B cell (primary cell): ENCODE measurements around the gene GLT1D1. TPM values are rescaled to one million over a fixed set of nuclear protein-coding genes. Genes with fewer than 3 reads are reported as not detected.
A peak's percentile ranks its signal among the peaks of the same experiment; 100 is the strongest.

ENCODE experiments used
- ATAC-seq: fragments of 200-7000 bp; cut with Tn5 transposase; one replicate; pipeline ENCODE4 v1.10.0; 2021; ENCODE audit warnings: low read depth, mild to moderate bottlenecking, moderate number of reproducible peaks, moderate library complexity
- CTCF ChIA-PET: fragments of 350-600 bp; sonication (Branson Sonifier 250); formaldehyde crosslinking; loops from one replicate; lab custom pipeline; 2021; ENCODE audit warnings: antibody characterized with exemption, inconsistent platforms; lab: Charles Lee
- POLR2A ChIA-PET: fragments of 350-600 bp; sonication (Branson Sonifier 250); formaldehyde crosslinking; loops from one replicate; lab custom pipeline; 2021; ENCODE audit warnings: antibody characterized with exemption; lab: Charles Lee
- DNase-seq: peaks from one replicate; pipeline ENCODE4 v3.0.0; 2013
- H2AFZ ChIP-seq: 2 replicates; pipeline ENCODE4 v1.6.1; 2012; ENCODE audit warnings: mild to moderate bottlenecking, low read depth, low read length; ENCODE audit not compliant: insufficient read depth, poor library complexity, severe bottlenecking
- H3K27ac ChIP-seq, 2 donors: 1 replicate in 1 of 2; 2 replicates in 1 of 2; pipeline ENCODE4 v1.5.1; 2012 to 2013; ENCODE audit warnings: low read length in 2 of 2, mild to moderate bottlenecking in 2 of 2, moderate library complexity in 1 of 2
- H3K27me3 ChIP-seq, 4 experiments: fragments of 200-600 bp in 1 of 4; sonication (generic) in 1 of 4; replicated peaks in 1 of 4; 1 replicate in 2 of 4; 2 replicates in 2 of 4; pipeline versions ENCODE4 v1.6.1 to v1.7.0; 2013 to 2016; ENCODE audit warnings: low read length in 3 of 4, mild to moderate bottlenecking in 2 of 4, mixed read lengths in 1 of 4, moderate library complexity in 1 of 4; ENCODE audit not compliant: insufficient read depth in 4 of 4, control insufficient read depth in 3 of 4; ENCODE audit errors: control extremely low read depth in 1 of 4
- H3K36me3 ChIP-seq, 2 experiments: replicated peaks in 1 of 2; 1 replicate in 1 of 2; 2 replicates in 1 of 2; pipeline versions ENCODE4 v1.6.1 to v1.7.1; 2013; ENCODE audit warnings: low read length in 1 of 2; ENCODE audit not compliant: insufficient read depth in 2 of 2, control insufficient read depth in 1 of 2; ENCODE audit errors: control extremely low read depth in 1 of 2, extremely low read depth in 1 of 2
- H3K4me1 ChIP-seq, 2 donors: fragments of 200-600 bp in 1 of 2; sonication (generic) in 1 of 2; 1 replicate in 1 of 2; 2 replicates in 1 of 2; pipeline versions ENCODE4 v1.5.1 to v1.6.1; 2013 to 2017; ENCODE audit warnings: low read length in 2 of 2; ENCODE audit not compliant: control insufficient read depth in 2 of 2, insufficient read depth in 2 of 2
- H3K4me2 ChIP-seq: replicated peaks from 2 replicates; pipeline ENCODE3; 2012; ENCODE audit warnings: mild to moderate bottlenecking, low read depth, low read length; ENCODE audit not compliant: poor library complexity, severe bottlenecking
- H3K4me3 ChIP-seq, 5 experiments: fragments of 200-600 bp in 1 of 5; sonication (generic) in 1 of 5; 1 replicate in 3 of 5; 2 replicates in 2 of 5; pipeline versions ENCODE4 v1.5.1 to v1.7.0; 2011 to 2016; ENCODE audit warnings: low read length in 4 of 5, mild to moderate bottlenecking in 4 of 5, low read depth in 2 of 5, control low read depth in 1 of 5, moderate library complexity in 1 of 5; ENCODE audit not compliant: insufficient read depth in 1 of 5; ENCODE audit errors: control extremely low read depth in 1 of 5, extremely low read depth in 1 of 5
- H3K79me2 ChIP-seq: fragments of 200-600 bp; sonication (generic); one replicate; pipeline ENCODE4 v1.6.0; 2016; ENCODE audit warnings: low read length; ENCODE audit not compliant: control insufficient read depth, insufficient read depth
- H3K9ac ChIP-seq: fragments of 200-600 bp; sonication (generic); 2 replicates; pipeline ENCODE4 v1.6.1; 2017; ENCODE audit warnings: mild to moderate bottlenecking, low read length, moderate library complexity
- H3K9me3 ChIP-seq, 3 donors: one replicate each; pipeline versions ENCODE4 v1.6.1 to v1.7.1; 2013; ENCODE audit warnings: low read length in 2 of 3; ENCODE audit not compliant: control insufficient read depth in 2 of 3, insufficient read depth in 1 of 3; ENCODE audit errors: control extremely low read depth in 1 of 3
- H4K20me1 ChIP-seq: 2 replicates; pipeline ENCODE4 v1.6.0; 2012; ENCODE audit warnings: mild to moderate bottlenecking, low read length; ENCODE audit not compliant: insufficient read depth, control insufficient read depth, poor library complexity, severe bottlenecking
- H3K27ac Mint-ChIP-seq: one replicate; pipeline ENCODE4 v1.8.0; 2021; ENCODE audit warnings: mixed read lengths
- H3K27me3 Mint-ChIP-seq: one replicate; pipeline ENCODE4 v1.8.0; 2021; ENCODE audit warnings: mixed read lengths
- H3K4me1 Mint-ChIP-seq: one replicate; pipeline ENCODE4 v1.8.0; 2021; ENCODE audit warnings: mixed read lengths
- H3K4me3 Mint-ChIP-seq: one replicate; pipeline ENCODE4 v1.8.0; 2021; ENCODE audit warnings: mixed read lengths
- H3K9me3 Mint-ChIP-seq: one replicate; pipeline ENCODE4 v1.8.0; 2022; ENCODE audit warnings: mixed read lengths; ENCODE audit not compliant: insufficient read depth
- CTCF ChIP-seq: fragments of 200-600 bp; IDR thresholded peaks from one replicate; pipeline ENCODE4 v1.8.0; 2022; ENCODE audit warnings: antibody characterized with exemption, mild to moderate bottlenecking
- EZH2 ChIP-seq: IDR thresholded peaks from 2 replicates; pipeline ENCODE4 v1.6.1; 2012; ENCODE audit warnings: borderline replicate concordance, low read depth, mild to moderate bottlenecking, moderate library complexity, low read length; ENCODE audit not compliant: insufficient read depth, poor library complexity, severe bottlenecking
- WGBS: methylation state at CpG from one replicate; pipeline ENCODE4 v1.1.5; 2013; ENCODE audit warnings: missing lambda C conversion rate; ENCODE audit not compliant: insufficient coverage; 5-methylcytosine and 5-hydroxymethylcytosine counted together
- intact Hi-C: fragments of 100-400 bp; cut with micrococcal nuclease; formaldehyde crosslinking; loops from one replicate; pipeline ENCODE4 v1.10.0; 2022
- polyA plus RNA-seq: library from polyadenylated mRNA; depleted of rRNA; stranded (reverse); fragments of >200 nt; gene quantifications from 2 replicates; pipeline ENCODE4 v1.2.3, GENCODE V29; 2012
- total RNA-seq, 2 donors: library from RNA; stranded (reverse); fragments of 120-200 nt in 1 of 2; gene quantifications; 1 replicate in 1 of 2; 2 replicates in 1 of 2; pipeline versions ENCODE4 v1.2.3 to v1.2.4, GENCODE V29; 2013 to 2022

The GLT1D1 gene
- total and polyA plus RNA-seq, 2 donors (not counting 1 experiment from before 2014, with no cell fraction given): 0.22 to 0.49 TPM

- WGBS: 87% methylated on average over 5 of the region's 9 CpGs
- CTCF ChIA-PET: interaction anchor here (1.2 to 2.9 kb wide), 2 partner anchors 9 to 14 kb away, joined by 6 to 10 read pairs; no protein-coding TSS in a partner anchor
- no peak overlapping the region for H3K27ac Mint-ChIP-seq
- Histone ChIP-seq H3K9ac (no peak overlapping the region), H3K9me3 (peaks cover 0 to 4% (median 0%) of the 10 kb centered on the region in 3 donors), H3K27me3 (no peaks in the 10 kb centered on the region), H3K79me2 (peaks cover 93% of the 10 kb centered on the region), H3K36me3 (peaks cover 12 to 66% of the 10 kb centered on the region in 2 experiments), H3K4me2 (no peak overlapping the region), H3K27ac (no peak overlapping the region), H2AFZ (no peak overlapping the region), H4K20me1 (peaks cover 42% of the 10 kb centered on the region), H3K4me1 (peaks cover 39 to 44% of the 10 kb centered on the region in 2 donors), H3K4me3 (no peak overlapping the region)
- intact Hi-C loops: no loop called here
- TF ChIP-seq CTCF: no peak
- no peaks in the 10 kb centered on the region for H3K27me3 Mint-ChIP-seq
- DNase-seq (no peak), ATAC-seq (no peak)
- H3K9me3 Mint-ChIP-seq: no peaks in the 10 kb centered on the region
- peaks cover 49% of the 10 kb centered on the region for H3K4me1 Mint-ChIP-seq
- POLR2A ChIA-PET: no interaction called here
- no peak overlapping the region for H3K4me3 Mint-ChIP-seq
Measured at GRCh38 chr12:128806573-128806972, 46.7 kb upstream of the GLT1D1 start.

GRCh38 chr12:128807161-128807724 lies 46.0 kb upstream of the GLT1D1 start:
- ATAC-seq: no peak
- H3K27ac ChIP-seq: no peak overlapping the region
- peaks cover 48% of the 10 kb centered on the region for H3K4me1 Mint-ChIP-seq
- no peaks in the 10 kb centered on the region for H3K27me3 ChIP-seq
- H3K4me2 ChIP-seq: no peak overlapping the region
- H3K9ac ChIP-seq: no peak overlapping the region
- no peak overlapping the region for H2AFZ ChIP-seq
- TF ChIP-seq EZH2 (no peak), CTCF (no peak)
- H3K4me1 ChIP-seq: peaks cover 36 to 41% of the 10 kb centered on the region in 2 donors
- H3K9me3 ChIP-seq: peaks cover 0 to 4% (median 0%) of the 10 kb centered on the region in 3 donors
- intact Hi-C loops: no loop called here
- H3K79me2 ChIP-seq: peaks cover 93% of the 10 kb centered on the region
- DNase-seq: no peak
- WGBS: 93% methylated on average over 9 of the region's 14 CpGs
- no peak overlapping the region for H3K4me3 Mint-ChIP-seq
- H3K4me3 ChIP-seq: no peak overlapping the region
- ChIA-PET POLR2A (no interaction called here), CTCF (interaction anchor here (1.0 to 2.9 kb wide), 3 partner anchors 9 to 162 kb away, joined by 3 to 10 read pairs (median 6); no protein-coding TSS in a partner anchor)
- H3K27ac Mint-ChIP-seq: peak overlapping the region; percentile 32
- H3K9me3 Mint-ChIP-seq: no peaks in the 10 kb centered on the region
- H4K20me1 ChIP-seq: peaks cover 39% of the 10 kb centered on the region
- peaks cover 15 to 70% of the 10 kb centered on the region in 2 experiments for H3K36me3 ChIP-seq
- H3K27me3 Mint-ChIP-seq: no peaks in the 10 kb centered on the region
